Measurements from ENCODE around the gene STOM.
A peak's percentile ranks its signal among the peaks of the same experiment; 100 is the strongest.

GRCh38 chr9:121331992-121332685, 37.9 kb downstream of the STOM start:
- TF ChIP-seq CTCF (conservative IDR thresholded peaks at IDR 0.05; ENCODE audit: low read depth, low read length) (0 out of 2 replicates have a peak, but pooled peaks have one; percentile 20), EZH2 (IDR thresholded peaks at IDR 0.05; ENCODE audit: low read length, unreplicated experiment) (no peak)
